ENCODE data around the gene VAMP1. TPM values are rescaled to one million over a fixed set of nuclear protein-coding genes. Genes with fewer than 3 reads are reported as not detected.

The VAMP1 gene
- total RNA-seq, 1 experiment from 2014 or later: 7.4 TPM

DNA sequence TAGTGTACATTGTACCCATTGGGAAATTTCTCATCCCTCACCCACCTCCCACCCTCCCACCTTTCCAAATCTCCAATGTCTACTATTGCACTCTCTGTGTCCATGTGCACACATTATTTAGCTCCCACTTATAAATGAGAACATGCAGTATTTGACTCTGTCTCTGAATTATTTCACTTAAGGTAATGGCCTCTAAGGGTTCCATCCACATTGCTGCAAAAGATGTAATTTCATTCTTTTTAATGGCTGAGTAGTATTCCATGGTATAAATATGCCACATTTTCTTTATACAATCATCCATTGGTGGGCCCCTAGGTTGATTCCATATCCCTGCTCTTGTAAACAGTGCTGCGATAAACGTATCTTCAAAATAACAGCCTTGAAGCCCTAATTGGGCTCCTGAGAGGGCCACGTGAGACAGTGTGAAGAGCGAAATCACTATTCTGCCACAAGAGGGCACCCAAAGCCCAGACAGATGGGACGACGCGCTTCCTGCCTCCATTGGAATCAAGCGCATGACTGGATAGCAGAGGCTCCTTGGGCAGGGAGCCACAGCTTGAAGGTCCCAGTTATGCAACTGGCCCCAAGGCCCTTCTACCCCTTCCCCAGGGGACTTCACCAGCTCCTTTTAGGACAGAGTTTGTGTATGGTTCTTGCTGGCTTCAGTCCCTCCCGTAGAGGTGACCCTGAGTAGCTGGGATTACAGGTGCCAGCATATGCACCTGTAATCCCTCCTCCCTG, 47.0 kb downstream of the VAMP1 start:
- no peak overlapping the region for H3K27ac Mint-ChIP-seq (ENCODE audit: unreplicated experiment)
- BruUV-seq (replicated peaks): no TSS peak
- H3K36me3 Mint-ChIP-seq (ENCODE audit: insufficient read depth, unreplicated experiment): no peaks in the 10 kb centered on the region
- H3K4me1 Mint-ChIP-seq (ENCODE audit: low read depth, unreplicated experiment): peaks cover 5% of the 10 kb centered on the region
- TF ChIP-seq, protein P1, sequence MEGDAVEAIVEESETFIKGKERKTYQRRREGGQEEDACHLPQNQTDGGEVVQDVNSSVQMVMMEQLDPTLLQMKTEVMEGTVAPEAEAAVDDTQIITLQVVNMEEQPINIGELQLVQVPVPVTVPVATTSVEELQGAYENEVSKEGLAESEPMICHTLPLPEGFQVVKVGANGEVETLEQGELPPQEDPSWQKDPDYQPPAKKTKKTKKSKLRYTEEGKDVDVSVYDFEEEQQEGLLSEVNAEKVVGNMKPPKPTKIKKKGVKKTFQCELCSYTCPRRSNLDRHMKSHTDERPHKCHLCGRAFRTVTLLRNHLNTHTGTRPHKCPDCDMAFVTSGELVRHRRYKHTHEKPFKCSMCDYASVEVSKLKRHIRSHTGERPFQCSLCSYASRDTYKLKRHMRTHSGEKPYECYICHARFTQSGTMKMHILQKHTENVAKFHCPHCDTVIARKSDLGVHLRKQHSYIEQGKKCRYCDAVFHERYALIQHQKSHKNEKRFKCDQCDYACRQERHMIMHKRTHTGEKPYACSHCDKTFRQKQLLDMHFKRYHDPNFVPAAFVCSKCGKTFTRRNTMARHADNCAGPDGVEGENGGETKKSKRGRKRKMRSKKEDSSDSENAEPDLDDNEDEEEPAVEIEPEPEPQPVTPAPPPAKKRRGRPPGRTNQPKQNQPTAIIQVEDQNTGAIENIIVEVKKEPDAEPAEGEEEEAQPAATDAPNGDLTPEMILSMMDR (IDR thresholded peaks at IDR 0.05; ENCODE audit: unreplicated experiment): peak; percentile 76
- H3K27me3 Mint-ChIP-seq (ENCODE audit: unreplicated experiment): no peaks in the 10 kb centered on the region
- intact Hi-C loops (cut with micrococcal nuclease; ENCODE audit: unreplicated experiment): loop anchor here (1.0 to 5.0 kb wide), 2 partner anchors 42 to 114 kb away; no protein-coding TSS in a partner anchor
- CTCF ChIA-PET: interaction anchor here (1.1 to 1.3 kb wide), 3 partner anchors 42 to 114 kb away, joined by 3 to 14 read pairs (median 11); partner anchors contain the start of gene MRPL51
- DNase-seq: peak; percentile 78
- H3K4me3 Mint-ChIP-seq (ENCODE audit: low read depth, unreplicated experiment): no peak overlapping the region
- no peaks in the 10 kb centered on the region for H3K9me3 Mint-ChIP-seq (ENCODE audit: low read depth, unreplicated experiment)

DNA sequence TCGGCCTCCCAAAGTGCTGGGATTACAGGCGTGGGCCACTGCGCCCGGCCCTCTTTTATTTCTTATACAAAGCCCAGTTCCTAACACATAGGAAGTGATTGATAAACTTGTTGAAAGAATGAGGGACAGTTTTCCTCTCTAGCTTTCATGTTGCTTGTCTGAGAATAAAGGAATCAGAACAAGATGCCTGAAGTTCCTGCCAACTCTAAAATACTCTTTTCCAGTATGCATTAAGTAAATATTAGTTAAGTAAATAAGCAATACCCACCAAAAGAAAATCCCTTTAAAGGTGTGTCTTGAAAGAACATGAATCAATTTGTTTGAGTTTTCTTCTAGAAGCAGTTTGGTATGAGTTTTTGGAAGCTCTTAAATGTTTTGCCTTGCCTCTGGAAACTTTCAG, 50.1 kb downstream of the VAMP1 start:
- DNase-seq: no peak
- no peaks in the 10 kb centered on the region for H3K9me3 Mint-ChIP-seq (ENCODE audit: low read depth, unreplicated experiment)
- CTCF ChIA-PET: interaction anchor here (0.7 kb wide), 1 partner anchor 16 kb away, joined by 5 read pairs; no protein-coding TSS in a partner anchor
- no peaks in the 10 kb centered on the region for H3K36me3 Mint-ChIP-seq (ENCODE audit: insufficient read depth, unreplicated experiment)
- H3K4me1 Mint-ChIP-seq (ENCODE audit: low read depth, unreplicated experiment): peaks cover 5% of the 10 kb centered on the region
- no peak overlapping the region for H3K27ac Mint-ChIP-seq (ENCODE audit: unreplicated experiment)
- TF ChIP-seq, protein P1 (IDR thresholded peaks at IDR 0.05; ENCODE audit: unreplicated experiment): no peak
- intact Hi-C loops (cut with micrococcal nuclease; ENCODE audit: unreplicated experiment): loop anchor here (5.0 kb wide), 1 partner anchor 117 kb away; no protein-coding TSS in a partner anchor
- H3K27me3 Mint-ChIP-seq (ENCODE audit: unreplicated experiment): no peaks in the 10 kb centered on the region
- no peak overlapping the region for H3K4me3 Mint-ChIP-seq (ENCODE audit: low read depth, unreplicated experiment)
- no TSS peak for BruUV-seq (replicated peaks)

DNA sequence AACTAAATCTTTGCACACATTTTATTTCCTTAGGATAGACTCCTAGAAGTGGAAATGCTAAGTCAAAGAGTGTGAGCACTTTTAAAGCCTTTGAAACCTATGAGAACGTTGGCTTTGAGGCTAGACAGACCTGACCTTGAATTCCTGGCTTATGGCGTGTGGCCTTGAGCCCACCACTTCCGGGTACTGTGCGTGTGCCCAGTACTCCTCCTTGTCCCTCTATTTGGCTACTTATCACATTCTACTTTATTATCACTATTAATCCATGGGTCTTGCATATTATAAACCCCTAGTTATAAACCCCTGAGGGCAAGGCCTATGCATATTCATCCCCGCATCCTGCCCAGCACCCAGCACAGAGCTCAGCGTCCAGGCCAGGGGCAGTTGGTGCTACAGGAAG, 51.7 kb downstream of the VAMP1 start:
- no peaks in the 10 kb centered on the region for H3K27me3 Mint-ChIP-seq (ENCODE audit: unreplicated experiment)
- no peaks in the 10 kb centered on the region for H3K36me3 Mint-ChIP-seq (ENCODE audit: insufficient read depth, unreplicated experiment)
- no peak for DNase-seq
- intact Hi-C loops (cut with micrococcal nuclease; ENCODE audit: unreplicated experiment): no loop called here
- CTCF ChIA-PET: interaction anchor here (1.0 kb wide), 1 partner anchor 96 kb away, joined by 3 read pairs; no protein-coding TSS in a partner anchor
- H3K27ac Mint-ChIP-seq (ENCODE audit: unreplicated experiment): no peak overlapping the region
- BruUV-seq (replicated peaks): no TSS peak
- H3K9me3 Mint-ChIP-seq (ENCODE audit: low read depth, unreplicated experiment): no peaks in the 10 kb centered on the region
- TF ChIP-seq, protein P1 (IDR thresholded peaks at IDR 0.05; ENCODE audit: unreplicated experiment): no peak
- no peak overlapping the region for H3K4me3 Mint-ChIP-seq (ENCODE audit: low read depth, unreplicated experiment)
- H3K4me1 Mint-ChIP-seq (ENCODE audit: low read depth, unreplicated experiment): peaks cover 3% of the 10 kb centered on the region

DNA sequence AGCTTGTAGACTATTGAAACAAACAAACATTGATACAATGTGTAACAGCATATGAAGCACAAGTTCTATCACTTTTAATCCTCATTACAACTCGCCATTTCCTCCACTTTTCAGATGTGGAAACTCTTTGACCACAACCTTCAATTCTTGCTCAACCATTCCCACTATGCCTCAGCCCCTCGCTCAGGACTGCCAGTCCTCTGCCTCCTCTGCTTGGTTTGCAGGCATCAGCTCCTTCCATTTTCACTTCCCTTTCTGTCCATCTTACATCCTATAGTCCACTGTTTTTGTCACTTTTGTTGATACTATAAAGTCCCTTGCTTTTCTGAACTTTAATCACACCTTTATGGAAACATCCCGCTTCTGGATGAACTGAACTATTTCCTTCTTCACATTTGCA, 53.9 kb downstream of the VAMP1 start:
- intact Hi-C loops (cut with micrococcal nuclease; ENCODE audit: unreplicated experiment): no loop called here
- H3K27me3 Mint-ChIP-seq (ENCODE audit: unreplicated experiment): no peaks in the 10 kb centered on the region
- no peaks in the 10 kb centered on the region for H3K36me3 Mint-ChIP-seq (ENCODE audit: insufficient read depth, unreplicated experiment)
- TF ChIP-seq, protein P1 (IDR thresholded peaks at IDR 0.05; ENCODE audit: unreplicated experiment): no peak
- no peak overlapping the region for H3K27ac Mint-ChIP-seq (ENCODE audit: unreplicated experiment)
- H3K4me3 Mint-ChIP-seq (ENCODE audit: low read depth, unreplicated experiment): no peak overlapping the region
- no peaks in the 10 kb centered on the region for H3K9me3 Mint-ChIP-seq (ENCODE audit: low read depth, unreplicated experiment)
- no peak for DNase-seq
- CTCF ChIA-PET: no interaction called here
- H3K4me1 Mint-ChIP-seq (ENCODE audit: low read depth, unreplicated experiment): no peaks in the 10 kb centered on the region
- no TSS peak for BruUV-seq (replicated peaks)

Other genes starting within 250 kb of the VAMP1 start
- 25.1 and 32.3 TPM in 2 replicates for gene PLEKHG6, start 160.0 kb downstream of the VAMP1 start, total RNA-seq (2022)
- 76.7 and 79.3 TPM in 2 replicates for gene TNFRSF1A, start 128.6 kb downstream of the VAMP1 start, total RNA-seq (2022)
- gene SCNN1A, start 95.1 kb downstream of the VAMP1 start, total RNA-seq (2022): 36.5 and 53.5 TPM in 2 replicates
- gene LTBR, start 86.5 kb downstream of the VAMP1 start, total RNA-seq (2022): 165 and 167 TPM in 2 replicates
- gene CD27, start 25.7 kb downstream of the VAMP1 start, total RNA-seq (2022): not detected in 2 replicates
- 28.0 and 32.7 TPM in 2 replicates for gene TAPBPL, start 18.6 kb downstream of the VAMP1 start, total RNA-seq (2022)
- 213 and 220 TPM in 2 replicates for gene MRPL51, start 22.6 kb upstream of the VAMP1 start, total RNA-seq (2022)
- gene NCAPD2, start 23.4 kb upstream of the VAMP1 start, total RNA-seq (2022): 78.0 and 94.7 TPM in 2 replicates
- gene GAPDH, start 63.8 kb upstream of the VAMP1 start, total RNA-seq (2022): 2,412 and 2,552 TPM in 2 replicates
- 0.76 and 1.0 TPM in 2 replicates for gene IFFO1, start 85.4 kb upstream of the VAMP1 start, total RNA-seq (2022)
- gene NOP2, start 97.6 kb upstream of the VAMP1 start, total RNA-seq (2022): 86.1 and 88.5 TPM in 2 replicates
- 164 and 165 TPM in 2 replicates for gene CHD4, start 136.7 kb upstream of the VAMP1 start, total RNA-seq (2022)
- 2.5 and 3.2 TPM in 2 replicates for gene LPAR5, start 165.3 kb upstream of the VAMP1 start, total RNA-seq (2022)
- 2.9 and 4.1 TPM in 2 replicates for gene ACRBP, start 176.8 kb upstream of the VAMP1 start, total RNA-seq (2022)
- 24.9 and 26.6 TPM in 2 replicates for gene ING4, start 192.4 kb upstream of the VAMP1 start, total RNA-seq (2022)
- gene ZNF384, start 218.7 kb upstream of the VAMP1 start, total RNA-seq (2022): 64.9 and 68.5 TPM in 2 replicates
- gene PIANP, start 230.1 kb upstream of the VAMP1 start, total RNA-seq (2022): not detected in 2 replicates